Panc1 (cell line): ENCODE measurements around the gene HNRNPD.
"Not testable (repeated sequence)": the region's sequence is repeated elsewhere in the genome, so short reads cannot be mapped to it uniquely, and the experiment has no call there.

Experiments
- CTCF ChIP-seq: fragments of 450-650 bp; IDR thresholded peaks from 2 replicates; pipeline ENCODE4 v1.5.1; 2017; ENCODE audit warnings: mild to moderate bottlenecking
- POLR2AphosphoS5 ChIP-seq: IDR thresholded peaks from 2 replicates; pipeline ENCODE4 v1.6.1; 2012; ENCODE audit warnings: mild to moderate bottlenecking, low read depth, low read length, moderate library complexity
- TCF7L2 ChIP-seq: IDR thresholded peaks from 2 replicates; pipeline ENCODE4 v1.6.1; 2011; ENCODE audit warnings: mild to moderate bottlenecking, low read depth, low read length, inconsistent platforms
- TF ChIP-seq, protein P1 (sequence below), 2 experiments: IDR thresholded peaks; 2 replicates each; pipeline ENCODE4 v1.6.1; 2011 to 2012; ENCODE audit warnings: low read depth in 2 of 2, control low read depth in 1 of 2, low read length in 1 of 2, mild to moderate bottlenecking in 1 of 2, moderate library complexity in 1 of 2; ENCODE audit not compliant: insufficient read depth in 1 of 2

GRCh38 chr4:82303063-82303462, 70.7 kb downstream of the HNRNPD start:
- TF ChIP-seq POLR2AphosphoS5, CTCF, TCF7L2: not testable (repeated sequence)
- TF ChIP-seq, protein P1, sequence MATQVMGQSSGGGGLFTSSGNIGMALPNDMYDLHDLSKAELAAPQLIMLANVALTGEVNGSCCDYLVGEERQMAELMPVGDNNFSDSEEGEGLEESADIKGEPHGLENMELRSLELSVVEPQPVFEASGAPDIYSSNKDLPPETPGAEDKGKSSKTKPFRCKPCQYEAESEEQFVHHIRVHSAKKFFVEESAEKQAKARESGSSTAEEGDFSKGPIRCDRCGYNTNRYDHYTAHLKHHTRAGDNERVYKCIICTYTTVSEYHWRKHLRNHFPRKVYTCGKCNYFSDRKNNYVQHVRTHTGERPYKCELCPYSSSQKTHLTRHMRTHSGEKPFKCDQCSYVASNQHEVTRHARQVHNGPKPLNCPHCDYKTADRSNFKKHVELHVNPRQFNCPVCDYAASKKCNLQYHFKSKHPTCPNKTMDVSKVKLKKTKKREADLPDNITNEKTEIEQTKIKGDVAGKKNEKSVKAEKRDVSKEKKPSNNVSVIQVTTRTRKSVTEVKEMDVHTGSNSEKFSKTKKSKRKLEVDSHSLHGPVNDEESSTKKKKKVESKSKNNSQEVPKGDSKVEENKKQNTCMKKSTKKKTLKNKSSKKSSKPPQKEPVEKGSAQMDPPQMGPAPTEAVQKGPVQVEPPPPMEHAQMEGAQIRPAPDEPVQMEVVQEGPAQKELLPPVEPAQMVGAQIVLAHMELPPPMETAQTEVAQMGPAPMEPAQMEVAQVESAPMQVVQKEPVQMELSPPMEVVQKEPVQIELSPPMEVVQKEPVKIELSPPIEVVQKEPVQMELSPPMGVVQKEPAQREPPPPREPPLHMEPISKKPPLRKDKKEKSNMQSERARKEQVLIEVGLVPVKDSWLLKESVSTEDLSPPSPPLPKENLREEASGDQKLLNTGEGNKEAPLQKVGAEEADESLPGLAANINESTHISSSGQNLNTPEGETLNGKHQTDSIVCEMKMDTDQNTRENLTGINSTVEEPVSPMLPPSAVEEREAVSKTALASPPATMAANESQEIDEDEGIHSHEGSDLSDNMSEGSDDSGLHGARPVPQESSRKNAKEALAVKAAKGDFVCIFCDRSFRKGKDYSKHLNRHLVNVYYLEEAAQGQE (IDR thresholded peaks at IDR 0.05; ENCODE audit: insufficient read depth in 1 of 2, low read depth in 2 of 2, low read length in 1 of 2), result not testable (repeated sequence)
